ENCODE results near the gene OR2A12. TPM values are rescaled to one million over a fixed set of nuclear protein-coding genes. Genes with fewer than 3 reads are reported as not detected.

The OR2A12 gene
- polyA plus RNA-seq, 1 donor (not counting 4 experiments of a cell fraction or from before 2014, with no cell fraction given): not detected

Small RNA genes lying within 50 kb of the gene (small RNA-seq; reads per million reads assigned to genes)
- gene OR2A41P (ENCODE audit: insufficient read length in 3 of 3, low read depth in 3 of 3, low replicate concordance in 1 of 3): 0 reads per million in 3 experiments

Other genes starting within 250 kb of the OR2A12 start
- gene TCAF1, start 184.1 kb upstream of the OR2A12 start, polyA plus RNA-seq: 11.0 to 21.3 TPM (median 13.3 TPM) in 3 replicates
- not detected in 3 replicates for gene OR2F2, start 151.0 kb upstream of the OR2A12 start, polyA plus RNA-seq
- not detected in 3 replicates for gene OR2F1, start 131.4 kb upstream of the OR2A12 start, polyA plus RNA-seq
- gene OR6B1, start 86.0 kb upstream of the OR2A12 start, polyA plus RNA-seq: not detected in 3 replicates
- not detected in 3 replicates for gene OR2A5, start 37.3 kb upstream of the OR2A12 start, polyA plus RNA-seq
- not detected in 3 replicates for gene OR2A25, start 16.5 kb upstream of the OR2A12 start, polyA plus RNA-seq
- gene OR2A2, start 23.3 kb downstream of the OR2A12 start, polyA plus RNA-seq: not detected in 3 replicates
- not detected in 3 replicates for gene OR2A14, start 36.9 kb downstream of the OR2A12 start, polyA plus RNA-seq
- gene CTAGE4, start 97.2 kb downstream of the OR2A12 start, polyA plus RNA-seq: 3.0 to 6.6 TPM (median 5.9 TPM) in 3 replicates
- gene ARHGEF35, start 109.6 kb downstream of the OR2A12 start, polyA plus RNA-seq: 5.2 to 12.2 TPM (median 9.6 TPM) in 3 replicates
- not detected in 3 replicates for gene OR2A42, start 153.3 kb downstream of the OR2A12 start, polyA plus RNA-seq
- 3.6 to 5.5 TPM (median 5.5 TPM) in 3 replicates for gene OR2A7, start 178.5 kb downstream of the OR2A12 start, polyA plus RNA-seq
- gene CTAGE8, start 183.0 kb downstream of the OR2A12 start, polyA plus RNA-seq: 0.50 to 0.88 TPM (median 0.52 TPM) in 3 replicates
- gene OR2A1, start 226.1 kb downstream of the OR2A12 start, polyA plus RNA-seq: not detected in 3 replicates

Measured in keratinocyte (primary cell).